KOPT-K1 (cell line): ENCODE results near the gene TRIO.

ENCODE experiments used
- H3K27ac ChIP-seq: fragments of 200-600 bp; sonication (generic); 2 replicates; pipeline ENCODE4 v1.5.1; 2016; ENCODE audit warnings: antibody characterized with exemption, mild to moderate bottlenecking, low read depth, low read length; ENCODE audit not compliant: poor library complexity, severe bottlenecking
- H3K36me3 ChIP-seq: fragments of 200-600 bp; sonication (generic); 2 replicates; pipeline ENCODE4 v1.5.1; 2017; ENCODE audit warnings: antibody characterized with exemption, mild to moderate bottlenecking, low read length, moderate library complexity; ENCODE audit not compliant: insufficient read depth
- H3K9me3 ChIP-seq: fragments of 200-600 bp; sonication (generic); 2 replicates; pipeline ENCODE4 v1.5.1; 2017; ENCODE audit warnings: antibody characterized with exemption, low read length, mild to moderate bottlenecking; ENCODE audit not compliant: insufficient read depth, poor library complexity, severe bottlenecking

Gene TRIO

DNA sequence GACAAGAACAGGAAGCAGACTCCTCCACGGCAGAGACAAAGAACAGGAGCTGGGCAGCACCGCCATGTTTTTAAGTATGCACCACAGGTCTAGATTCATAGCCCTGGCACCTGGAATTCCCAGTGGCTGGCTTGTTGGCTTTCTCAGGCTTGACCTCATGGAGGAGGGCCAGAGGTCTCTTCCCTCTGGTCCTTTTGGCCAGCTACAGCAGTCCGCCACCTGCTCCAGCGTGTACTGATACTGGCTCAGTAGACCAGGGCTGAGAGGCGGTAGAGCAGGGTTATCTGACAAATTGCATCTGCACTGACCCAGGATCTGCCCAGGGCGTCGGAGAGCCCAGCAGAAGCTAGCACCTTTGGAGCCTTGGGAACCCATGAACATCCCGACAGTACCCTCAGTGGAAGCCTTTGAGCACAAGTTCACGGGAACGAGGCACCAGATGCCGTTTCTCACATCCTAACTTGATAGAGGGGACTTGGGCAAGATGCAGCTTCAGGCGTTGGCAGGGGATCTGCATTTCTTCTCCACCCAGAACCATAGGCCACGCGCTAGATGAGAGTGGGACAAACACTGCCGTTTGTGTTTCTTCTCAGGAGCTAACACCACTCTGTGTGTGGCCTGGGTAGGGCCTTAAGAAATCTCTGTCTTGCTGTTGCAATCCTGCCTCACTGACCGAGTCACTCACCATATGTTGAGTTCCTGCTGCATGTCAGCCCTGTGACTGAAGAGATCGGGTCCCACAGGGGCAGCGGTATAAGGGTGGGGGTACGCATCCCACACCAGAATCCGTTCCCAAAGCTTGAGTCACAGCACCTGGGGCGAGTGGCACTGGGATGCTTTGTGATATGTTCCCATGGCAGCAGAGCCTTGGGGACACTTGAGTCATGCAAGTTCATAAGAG is 348.1 kb downstream of the TRIO start:
- Histone ChIP-seq H3K9me3 (no peaks in the 10 kb centered on the region), H3K27ac (no peak overlapping the region), H3K36me3 (no peaks in the 10 kb centered on the region)

DNA sequence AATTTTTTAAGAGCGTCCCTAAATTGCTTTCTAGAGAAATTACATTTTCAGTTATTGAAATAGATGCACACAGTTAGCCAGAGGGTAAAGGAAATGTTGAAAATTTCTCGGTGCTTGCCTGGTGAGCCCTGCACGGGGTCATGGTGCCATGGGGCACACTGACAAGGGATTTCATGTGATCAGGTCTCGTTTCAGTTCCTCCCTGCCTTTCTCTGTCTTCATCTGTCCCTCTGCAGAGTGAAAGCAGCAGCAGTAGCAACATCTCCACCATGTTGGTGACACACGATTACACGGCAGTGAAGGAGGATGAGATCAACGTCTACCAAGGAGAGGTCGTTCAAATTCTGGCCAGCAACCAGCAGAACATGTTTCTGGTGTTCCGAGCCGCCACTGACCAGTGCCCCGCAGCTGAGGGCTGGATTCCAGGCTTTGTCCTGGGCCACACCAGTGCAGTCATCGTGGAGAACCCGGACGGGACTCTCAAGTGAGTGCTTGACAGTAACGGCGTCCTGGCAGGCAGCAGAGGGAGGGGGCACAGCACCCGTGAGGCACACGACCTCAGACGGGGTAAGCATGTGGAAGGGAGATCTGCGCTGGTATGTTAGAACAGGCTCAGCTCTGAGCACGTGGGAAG is 349.3 kb downstream of the TRIO start:
- Histone ChIP-seq H3K27ac (no peak overlapping the region), H3K36me3 (no peaks in the 10 kb centered on the region), H3K9me3 (no peaks in the 10 kb centered on the region)

DNA sequence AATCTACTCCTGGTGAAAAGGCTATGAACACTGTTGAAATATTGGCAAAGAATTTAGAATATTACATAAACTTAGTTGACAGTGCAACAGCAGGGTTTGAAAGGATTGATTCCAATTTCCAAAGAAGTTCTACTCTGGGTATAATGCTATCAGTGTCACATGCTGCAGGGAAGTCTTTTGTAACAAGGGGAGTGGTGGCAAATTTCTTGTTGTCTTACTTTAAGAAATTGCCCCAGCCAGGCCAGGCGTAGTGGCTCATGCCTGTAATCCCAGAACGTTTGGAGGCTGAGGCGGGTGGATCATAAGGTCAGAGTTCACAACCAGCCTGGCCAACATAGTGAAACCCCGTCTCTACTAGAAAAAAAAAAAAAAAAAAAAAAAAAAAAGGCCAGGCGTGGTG is 352.2 kb downstream of the TRIO start:
- Histone ChIP-seq H3K9me3 (no peaks in the 10 kb centered on the region), H3K36me3 (no peaks in the 10 kb centered on the region), H3K27ac (no peak overlapping the region)

DNA sequence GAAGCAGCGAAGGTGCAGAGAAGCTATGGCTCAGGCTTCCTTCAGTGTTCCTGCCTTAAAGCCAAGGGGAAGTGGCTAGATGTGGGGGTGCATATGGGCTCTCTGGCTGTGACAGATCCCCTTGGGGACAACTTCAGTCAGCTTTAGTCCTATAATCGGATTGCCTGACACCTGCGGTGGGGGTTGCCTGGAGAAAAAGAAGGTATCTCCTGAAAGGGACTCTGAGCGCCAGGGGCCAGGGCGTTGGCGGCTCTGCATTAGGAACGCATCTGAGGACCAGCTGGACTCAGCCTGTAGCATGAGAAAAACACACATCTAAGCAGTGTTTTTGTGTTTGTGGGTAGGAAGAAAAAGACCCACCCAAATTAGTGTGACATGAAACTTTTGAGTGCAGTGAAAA is 354.2 kb downstream of the TRIO start:
- Histone ChIP-seq H3K36me3 (no peaks in the 10 kb centered on the region), H3K27ac (no peak overlapping the region), H3K9me3 (no peaks in the 10 kb centered on the region)

DNA sequence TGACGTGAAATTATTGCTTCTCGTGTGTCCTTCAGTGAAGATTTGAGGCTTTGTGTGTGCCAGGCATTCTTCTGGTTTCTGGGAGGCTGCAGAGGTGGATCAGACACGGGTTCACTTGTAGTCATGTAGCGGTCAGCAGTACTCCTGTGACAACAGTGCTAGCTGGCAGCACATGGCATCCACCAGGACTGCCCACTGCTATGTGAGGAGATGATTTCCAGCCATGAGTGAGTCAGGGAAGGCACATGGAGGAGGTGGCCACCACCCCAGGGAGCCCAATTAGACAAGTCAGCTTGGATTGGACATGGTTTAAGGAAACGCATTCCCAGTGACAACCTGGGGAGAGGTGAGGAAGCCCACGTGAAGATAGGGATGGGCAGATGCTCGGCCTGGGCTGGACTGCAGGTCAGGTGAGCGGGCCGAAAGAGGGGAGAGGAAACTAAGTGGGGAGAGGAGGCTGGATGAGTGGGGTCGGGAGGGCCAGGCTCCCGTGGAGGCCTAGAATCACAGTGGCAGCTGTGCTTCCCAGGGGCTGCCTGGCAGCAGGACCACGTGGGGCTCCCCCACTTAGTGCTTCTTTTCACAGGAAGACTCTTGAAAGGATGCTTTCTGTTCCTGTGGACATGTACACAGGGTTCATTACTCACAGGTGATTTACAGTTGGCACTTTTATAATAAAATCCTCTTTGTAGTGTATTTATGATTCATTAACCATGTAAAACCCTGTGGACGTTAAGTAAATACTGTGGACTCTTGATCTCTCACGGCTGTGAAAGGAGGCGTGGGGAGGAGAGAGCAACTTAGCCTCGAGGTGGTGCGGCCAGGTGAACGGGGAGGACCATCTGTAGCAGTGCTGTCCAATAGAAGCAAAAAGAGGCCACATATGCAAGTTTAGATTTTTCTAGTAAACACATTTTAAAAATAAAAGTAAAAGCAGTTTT is 358.5 kb downstream of the TRIO start:
- Histone ChIP-seq H3K27ac (no peak overlapping the region), H3K36me3 (no peaks in the 10 kb centered on the region), H3K9me3 (no peaks in the 10 kb centered on the region)

DNA sequence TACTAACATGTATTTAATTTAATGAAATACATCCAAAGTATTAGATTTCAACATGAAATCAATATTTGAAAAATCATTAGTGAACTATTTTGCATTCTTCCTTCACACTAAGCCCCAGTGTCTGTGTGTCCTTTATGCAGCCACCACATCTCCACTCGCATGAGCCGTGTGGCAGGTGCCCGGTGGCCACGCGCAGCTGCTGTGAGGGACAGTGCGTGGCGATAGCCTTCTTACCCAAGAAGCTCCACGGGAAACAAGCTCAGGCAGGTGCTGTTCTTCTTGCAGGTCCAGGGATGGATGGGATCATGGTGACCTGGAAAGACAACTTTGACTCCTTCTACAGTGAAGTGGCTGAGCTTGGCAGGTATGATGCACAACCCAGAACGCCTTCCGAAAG is 359.1 kb downstream of the TRIO start:
- no peaks in the 10 kb centered on the region for H3K36me3 ChIP-seq
- no peak overlapping the region for H3K27ac ChIP-seq
- H3K9me3 ChIP-seq: no peaks in the 10 kb centered on the region

DNA sequence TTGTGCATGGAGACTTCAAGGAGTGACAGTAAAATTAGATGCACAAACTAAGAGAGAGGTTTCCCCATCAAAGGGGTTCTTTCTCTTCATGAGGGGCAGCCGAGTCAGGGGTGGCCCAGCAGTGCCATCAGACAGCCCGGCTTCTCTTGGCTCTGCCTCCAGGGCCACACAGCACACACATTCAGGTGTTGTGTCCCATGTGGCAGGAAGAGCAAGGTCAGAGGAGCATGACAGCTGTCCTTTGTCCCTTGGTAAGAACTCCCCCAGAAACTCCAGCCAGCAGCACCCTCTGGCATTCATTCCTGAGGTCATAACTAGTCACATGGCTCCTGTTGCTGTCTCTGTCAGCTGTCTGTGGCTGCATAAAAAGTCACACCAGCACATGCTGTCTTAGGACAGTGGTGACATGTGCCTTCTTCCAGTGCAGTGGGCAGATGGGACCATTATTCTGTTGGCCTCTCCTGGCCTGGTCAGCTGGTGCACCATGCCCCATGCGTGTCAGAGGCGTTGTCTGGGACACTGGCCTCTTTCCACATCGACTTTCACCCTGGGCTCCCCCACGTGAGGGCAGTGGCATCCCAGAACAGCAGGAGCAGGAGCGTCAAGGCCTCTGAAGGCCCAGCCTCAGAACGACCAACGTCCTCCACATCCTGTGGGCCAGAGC is 360.0 kb downstream of the TRIO start:
- H3K27ac ChIP-seq: no peak overlapping the region

DNA sequence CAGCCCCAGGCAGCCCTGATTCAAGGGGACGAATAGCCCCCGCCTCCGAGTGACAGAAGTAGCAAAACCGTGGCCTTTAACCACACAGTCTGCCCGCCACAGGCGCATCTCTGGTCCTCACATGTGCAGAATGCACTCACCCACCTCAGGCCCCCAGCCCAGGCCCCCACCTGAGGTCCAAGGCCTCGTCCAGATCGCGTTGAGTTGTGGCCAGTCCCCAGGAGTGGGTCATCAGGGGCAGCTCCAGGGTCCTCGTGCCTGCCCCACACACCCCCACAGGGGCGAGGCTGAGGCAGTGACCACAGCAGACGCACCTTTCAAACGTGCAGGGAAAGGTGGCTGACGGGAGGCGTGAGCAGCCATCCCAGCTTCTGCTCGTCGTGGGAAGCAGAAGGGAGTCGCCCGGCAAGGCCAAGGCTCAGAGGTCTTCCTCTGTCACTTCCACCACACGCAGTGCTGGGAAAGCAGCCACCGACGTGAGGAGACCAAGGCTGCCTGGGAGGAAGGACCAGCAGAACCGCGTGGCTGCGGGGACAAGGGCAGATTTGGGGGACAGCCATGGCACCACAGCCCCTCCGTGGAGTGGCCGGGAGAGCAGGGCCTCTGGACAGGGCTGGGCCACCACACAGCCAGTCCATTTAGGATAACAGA is 360.7 kb downstream of the TRIO start:
- no peaks in the 10 kb centered on the region for H3K36me3 ChIP-seq

More for the DNA sequence above, 360.0 kb downstream of the TRIO start:
- Histone ChIP-seq H3K9me3 (no peaks in the 10 kb centered on the region), H3K36me3 (no peaks in the 10 kb centered on the region)

DNA sequence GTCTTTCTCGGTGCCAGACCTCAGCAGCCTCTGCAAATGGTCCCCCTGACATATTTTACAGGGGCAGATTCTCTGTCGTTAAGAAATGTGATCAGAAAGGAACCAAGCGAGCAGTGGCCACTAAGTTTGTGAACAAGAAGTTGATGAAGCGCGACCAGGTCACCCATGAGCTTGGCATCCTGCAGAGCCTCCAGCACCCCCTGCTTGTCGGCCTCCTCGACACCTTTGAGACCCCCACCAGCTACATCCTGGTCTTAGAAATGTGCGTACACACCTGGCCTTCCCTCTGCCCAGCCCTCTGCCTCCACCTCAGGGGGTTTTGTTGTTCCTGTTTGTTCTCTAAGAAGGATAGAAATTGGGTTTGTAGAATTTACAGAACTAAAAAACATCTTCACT is 361.2 kb downstream of the TRIO start:
- Histone ChIP-seq H3K27ac (no peak overlapping the region), H3K36me3 (no peaks in the 10 kb centered on the region), H3K9me3 (no peaks in the 10 kb centered on the region)

More for the DNA sequence above, 360.7 kb downstream of the TRIO start:
- Histone ChIP-seq H3K27ac (no peak overlapping the region), H3K9me3 (no peaks in the 10 kb centered on the region)

DNA sequence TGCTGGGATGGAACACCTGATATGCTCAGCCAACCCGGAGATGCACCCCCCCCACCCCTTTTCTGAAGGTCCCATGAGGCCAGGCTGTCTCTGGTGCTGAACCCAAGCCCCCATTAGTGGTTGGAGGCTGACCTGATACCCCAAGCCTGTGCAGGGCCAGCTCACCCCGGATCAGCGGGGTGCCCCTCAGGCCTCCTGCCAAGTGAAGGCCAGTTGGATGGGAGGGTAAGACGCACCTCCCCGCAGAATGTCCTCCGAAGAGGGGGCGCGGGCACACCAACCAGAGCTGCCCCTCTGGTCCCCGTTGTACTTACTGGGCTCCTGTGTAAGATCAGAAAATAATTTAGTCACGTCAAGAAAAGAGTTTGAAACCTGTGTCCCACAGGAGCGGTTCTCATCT is 361.7 kb downstream of the TRIO start:
- Histone ChIP-seq H3K27ac (no peak overlapping the region), H3K9me3 (no peaks in the 10 kb centered on the region), H3K36me3 (no peaks in the 10 kb centered on the region)

DNA sequence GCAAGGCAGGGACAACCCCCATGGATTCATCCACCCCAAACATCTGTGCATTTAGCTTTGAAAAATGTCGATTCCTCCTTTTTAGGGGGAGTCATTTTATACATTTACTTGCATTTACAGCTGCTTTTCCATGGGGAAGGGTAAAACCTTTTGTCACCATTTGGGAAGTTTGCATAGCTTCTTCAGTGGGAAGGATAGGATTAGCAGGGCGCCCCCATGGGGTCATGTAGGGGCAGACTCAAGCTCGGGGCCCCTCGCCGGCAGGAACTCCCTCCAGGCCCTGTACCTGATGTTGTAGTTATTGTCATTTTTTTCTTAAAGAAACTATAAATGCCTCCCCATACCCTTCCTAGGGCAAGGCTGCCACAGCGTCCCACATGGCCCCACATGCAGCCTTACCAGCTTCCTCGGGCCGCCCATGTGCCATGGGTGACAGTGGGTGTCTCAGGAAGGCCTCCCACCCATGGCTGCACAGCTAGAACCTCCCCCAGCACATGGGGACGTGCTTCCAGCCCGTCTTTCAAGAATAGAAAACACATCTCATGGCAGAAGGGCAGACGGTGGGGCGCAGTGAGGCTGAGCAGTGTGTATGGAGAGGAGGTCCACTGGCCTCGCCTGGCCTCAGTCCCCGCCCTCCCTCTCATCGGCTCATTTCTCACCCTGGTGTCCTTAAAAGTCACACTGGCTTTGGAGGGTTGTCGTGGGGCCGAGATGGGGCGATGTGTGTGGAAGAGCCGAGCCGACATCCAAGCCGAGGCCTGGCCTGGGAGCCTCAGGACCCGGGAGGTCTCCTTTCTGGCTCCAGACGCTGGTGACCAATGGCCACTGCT is 362.4 kb downstream of the TRIO start:
- Histone ChIP-seq H3K9me3 (no peaks in the 10 kb centered on the region), H3K36me3 (no peaks in the 10 kb centered on the region), H3K27ac (no peak overlapping the region)

DNA sequence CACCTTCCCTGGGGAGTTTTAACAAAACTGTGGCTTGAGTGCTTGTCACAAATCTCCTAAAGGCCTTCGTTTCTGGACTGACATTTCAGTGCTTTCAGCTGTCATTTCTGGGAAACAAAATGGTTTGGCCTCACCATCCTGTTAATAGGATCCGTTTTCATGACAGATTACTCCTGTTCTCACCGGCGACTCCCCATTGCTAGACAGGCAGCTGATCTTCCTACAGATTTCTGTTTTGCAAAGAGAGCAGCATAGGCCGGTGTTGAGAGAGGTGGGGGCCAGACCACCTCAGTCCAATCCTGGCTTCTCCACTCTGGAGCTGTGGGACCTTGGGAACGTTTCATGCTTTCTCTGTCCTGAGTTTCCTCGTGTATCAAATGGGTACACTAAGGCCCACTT is 363.0 kb downstream of the TRIO start:
- H3K36me3 ChIP-seq: no peaks in the 10 kb centered on the region
- no peaks in the 10 kb centered on the region for H3K9me3 ChIP-seq
- no peak overlapping the region for H3K27ac ChIP-seq

DNA sequence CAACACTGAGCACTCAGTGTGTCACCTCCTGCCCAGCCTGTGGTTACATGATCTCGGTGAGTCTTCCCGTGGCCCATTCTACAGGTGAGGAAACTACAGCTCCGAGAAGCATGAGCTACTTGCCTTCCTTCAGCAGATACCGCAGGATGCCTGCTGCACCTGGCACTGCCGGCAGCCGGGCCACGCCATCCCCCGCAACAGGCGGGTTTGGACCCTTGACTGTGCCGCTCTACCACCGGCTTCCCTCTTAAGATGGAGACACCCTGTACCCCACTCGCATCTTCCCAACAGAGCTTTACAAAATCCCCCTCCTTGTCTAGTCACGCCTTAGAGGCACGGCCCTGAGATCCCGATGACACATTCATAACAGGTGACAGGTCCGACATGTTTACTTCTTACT is 363.5 kb downstream of the TRIO start:
- H3K27ac ChIP-seq: no peak overlapping the region
- no peaks in the 10 kb centered on the region for H3K36me3 ChIP-seq
- H3K9me3 ChIP-seq: no peaks in the 10 kb centered on the region
